ENCODE data around the gene MICAL3.

DNA sequence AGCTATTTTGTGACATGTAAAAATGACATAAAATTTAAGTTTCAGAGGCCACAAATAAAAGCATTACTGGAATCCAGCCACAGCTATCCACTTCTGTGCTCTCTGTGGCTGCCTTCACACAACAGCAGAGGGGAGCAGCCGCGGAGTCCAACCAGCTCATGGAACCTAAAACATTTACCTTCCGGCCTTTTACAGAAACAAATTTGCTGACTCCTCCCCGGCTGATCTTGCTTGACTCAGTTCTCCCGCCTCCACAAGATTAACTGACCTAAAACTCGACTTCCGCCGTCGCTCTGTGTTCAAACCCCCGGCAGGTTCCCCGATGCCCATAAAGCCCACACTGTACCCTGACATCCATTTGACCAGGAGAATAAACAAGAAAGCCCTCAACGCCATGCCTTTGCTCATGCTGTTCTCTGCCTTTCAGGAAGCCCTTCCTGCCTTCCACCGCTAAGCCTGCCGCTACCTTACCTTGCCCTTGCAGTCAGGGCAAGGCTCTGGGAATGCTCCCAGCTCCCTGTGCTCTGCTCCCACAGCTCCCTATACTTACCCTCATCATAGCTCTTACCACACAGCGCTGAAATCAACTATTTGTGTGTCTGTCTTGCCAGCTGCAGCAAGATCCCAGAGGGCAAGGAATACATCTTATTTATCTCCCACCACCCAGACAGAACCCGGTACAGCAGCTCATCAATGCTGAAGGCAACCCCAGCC, 35.4 kb downstream of the MICAL3 start:
- no peak for TF ChIP-seq CTCF (IDR thresholded peaks at IDR 0.05)
- no peak for TF ChIP-seq POLR2A (IDR thresholded peaks at IDR 0.05)

Data from testis (tissue), 2 donors.